DOHH2 (cell line): ENCODE results near the gene CDK6.

Experiments
- H3F3A ChIP-seq: fragments of 200-600 bp; sonication (generic), shearing (Covaris generic); 2 replicates; pipeline ENCODE4 v1.6.0; 2016; ENCODE audit warnings: antibody characterized with exemption, mild to moderate bottlenecking; ENCODE audit not compliant: control insufficient read depth, insufficient read depth
- H3K27ac ChIP-seq: fragments of 200-600 bp; sonication (generic); 2 replicates; pipeline ENCODE4 v1.5.1; 2014; ENCODE audit warnings: low read depth, mild to moderate bottlenecking, low read length, moderate library complexity
- H3K27me3 ChIP-seq: fragments of 200-600 bp; sonication (generic); 2 replicates; pipeline ENCODE4 v1.6.1; 2014; ENCODE audit warnings: mild to moderate bottlenecking, low read length, mixed read lengths; ENCODE audit not compliant: control insufficient read depth
- H3K36me3 ChIP-seq: fragments of 200-600 bp; sonication (generic); 2 replicates; pipeline ENCODE4 v1.6.1; 2014; ENCODE audit warnings: mild to moderate bottlenecking, low read length, moderate library complexity, mixed read lengths; ENCODE audit not compliant: control insufficient read depth
- H3K4me1 ChIP-seq: fragments of 200-600 bp; sonication (generic); 2 replicates; pipeline ENCODE4 v1.6.1; 2014; ENCODE audit warnings: mild to moderate bottlenecking, low read length, mixed read lengths; ENCODE audit not compliant: control insufficient read depth
- H3K4me2 ChIP-seq: fragments of 200-600 bp; sonication (generic); 2 replicates; pipeline ENCODE4 v1.6.0; 2014; ENCODE audit warnings: mild to moderate bottlenecking, low read length, moderate library complexity
- H3K4me3 ChIP-seq: fragments of 200-600 bp; sonication (generic); 2 replicates; pipeline ENCODE4 v1.5.1; 2014; ENCODE audit warnings: mild to moderate bottlenecking, low read length, mixed read lengths
- H3K79me2 ChIP-seq: fragments of 200-600 bp; sonication (generic); 2 replicates; pipeline ENCODE4 v1.6.1; 2014; ENCODE audit warnings: mild to moderate bottlenecking, low read length, mixed read lengths; ENCODE audit not compliant: control insufficient read depth
- H3K9me2 ChIP-seq: fragments of 200-600 bp; sonication (generic); replicated peaks from 2 replicates; pipeline ENCODE4 v1.6.1; 2014; ENCODE audit warnings: mild to moderate bottlenecking, low read length, mixed read lengths; ENCODE audit not compliant: control insufficient read depth
- H3K9me3 ChIP-seq: fragments of 200-600 bp; sonication (generic); 2 replicates; pipeline ENCODE4 v1.6.1; 2014; ENCODE audit warnings: antibody characterized with exemption, low read length, mixed read lengths; ENCODE audit not compliant: control insufficient read depth, insufficient read depth
- H4K20me1 ChIP-seq: fragments of 200-600 bp; sonication (generic); 2 replicates; pipeline ENCODE4 v1.6.0; 2014; ENCODE audit warnings: low read depth, mild to moderate bottlenecking, antibody characterized with exemption, low read length, moderate library complexity; ENCODE audit not compliant: control insufficient read depth, insufficient read depth
- EZH2phosphoT487 ChIP-seq: fragments of 200-600 bp; sonication (generic); IDR thresholded peaks from 2 replicates; pipeline ENCODE4 v1.6.1; 2017; ENCODE audit warnings: borderline replicate concordance, mild to moderate bottlenecking, antibody characterized with exemption, low read length, moderate library complexity, mixed read lengths
- TF ChIP-seq, protein P1 (sequence below): fragments of 200-600 bp; sonication (generic); IDR thresholded peaks from one replicate; pipeline ENCODE4 v1.5.1; 2014; ENCODE audit warnings: antibody characterized with exemption, mild to moderate bottlenecking, low read depth, low read length; ENCODE audit not compliant: poor library complexity, severe bottlenecking

Gene CDK6

GRCh38 chr7:92740134-92740533, 96.2 kb downstream of the CDK6 start:
- no peak overlapping the region for H3K4me2 ChIP-seq
- no peak overlapping the region for H3K27ac ChIP-seq
- H3K9me2 ChIP-seq = no peaks in the 10 kb centered on the region
- no peaks in the 10 kb centered on the region for H3K9me3 ChIP-seq
- no peaks in the 10 kb centered on the region for H3K27me3 ChIP-seq
- no peaks in the 10 kb centered on the region for H3F3A ChIP-seq
- no peaks in the 10 kb centered on the region for H4K20me1 ChIP-seq
- no peak overlapping the region for H3K4me3 ChIP-seq
- peaks cover 37% of the 10 kb centered on the region for H3K79me2 ChIP-seq
- peaks cover 2% of the 10 kb centered on the region; the same call in 1 of the 2 replicates for H3K36me3 ChIP-seq
- no peak for TF ChIP-seq EZH2phosphoT487
- TF ChIP-seq, protein P1, sequence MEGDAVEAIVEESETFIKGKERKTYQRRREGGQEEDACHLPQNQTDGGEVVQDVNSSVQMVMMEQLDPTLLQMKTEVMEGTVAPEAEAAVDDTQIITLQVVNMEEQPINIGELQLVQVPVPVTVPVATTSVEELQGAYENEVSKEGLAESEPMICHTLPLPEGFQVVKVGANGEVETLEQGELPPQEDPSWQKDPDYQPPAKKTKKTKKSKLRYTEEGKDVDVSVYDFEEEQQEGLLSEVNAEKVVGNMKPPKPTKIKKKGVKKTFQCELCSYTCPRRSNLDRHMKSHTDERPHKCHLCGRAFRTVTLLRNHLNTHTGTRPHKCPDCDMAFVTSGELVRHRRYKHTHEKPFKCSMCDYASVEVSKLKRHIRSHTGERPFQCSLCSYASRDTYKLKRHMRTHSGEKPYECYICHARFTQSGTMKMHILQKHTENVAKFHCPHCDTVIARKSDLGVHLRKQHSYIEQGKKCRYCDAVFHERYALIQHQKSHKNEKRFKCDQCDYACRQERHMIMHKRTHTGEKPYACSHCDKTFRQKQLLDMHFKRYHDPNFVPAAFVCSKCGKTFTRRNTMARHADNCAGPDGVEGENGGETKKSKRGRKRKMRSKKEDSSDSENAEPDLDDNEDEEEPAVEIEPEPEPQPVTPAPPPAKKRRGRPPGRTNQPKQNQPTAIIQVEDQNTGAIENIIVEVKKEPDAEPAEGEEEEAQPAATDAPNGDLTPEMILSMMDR = no peak
- no peaks in the 10 kb centered on the region for H3K4me1 ChIP-seq

- H4K20me1 ChIP-seq = no peaks in the 10 kb centered on the region
- H3K4me3 ChIP-seq = no peak overlapping the region
- TF ChIP-seq, protein P1 = no peak
- TF ChIP-seq EZH2phosphoT487 = no peak
- H3K9me2 ChIP-seq = no peaks in the 10 kb centered on the region
- H3K36me3 ChIP-seq = no peaks in the 10 kb centered on the region
- H3K79me2 ChIP-seq = peaks cover 35% of the 10 kb centered on the region
- H3K4me1 ChIP-seq = 0 out of 2 replicates have a peak, but pooled peaks cover 3% of the 10 kb centered on the region
- no peaks in the 10 kb centered on the region for H3K9me3 ChIP-seq
- H3K4me2 ChIP-seq = no peak overlapping the region
- H3K27ac ChIP-seq = no peak overlapping the region
- no peaks in the 10 kb centered on the region for H3K27me3 ChIP-seq
- no peaks in the 10 kb centered on the region for H3F3A ChIP-seq
Observed at GRCh38 chr7:92739091-92739490, 97.3 kb downstream of the CDK6 start.

DNA sequence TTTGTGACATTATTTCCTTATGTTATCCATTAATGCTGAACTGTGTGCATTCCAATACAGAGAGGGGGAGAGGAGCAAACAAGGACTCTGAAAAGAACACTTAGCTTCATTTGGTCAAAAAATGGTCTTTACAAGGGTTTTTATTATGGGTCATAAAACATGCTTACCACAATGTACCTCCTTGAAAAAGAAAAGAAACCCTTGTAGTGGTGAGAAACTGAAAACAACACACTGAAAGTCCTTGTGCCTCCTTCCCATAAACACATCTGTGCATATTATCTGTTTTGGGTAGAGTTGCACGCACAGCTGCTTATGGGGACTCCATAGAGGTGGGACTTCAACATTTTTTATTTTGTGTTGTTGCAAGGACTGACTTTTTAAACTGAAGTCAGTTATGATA, 98.7 kb downstream of the CDK6 start:
- no peaks in the 10 kb centered on the region for H4K20me1 ChIP-seq
- no peaks in the 10 kb centered on the region for H3K27me3 ChIP-seq
- H3F3A ChIP-seq = no peaks in the 10 kb centered on the region
- H3K4me1 ChIP-seq = peaks cover 12% of the 10 kb centered on the region
- H3K9me2 ChIP-seq = no peaks in the 10 kb centered on the region
- H3K4me2 ChIP-seq = no peak overlapping the region
- no peak overlapping the region for H3K4me3 ChIP-seq
- peaks cover 36% of the 10 kb centered on the region for H3K79me2 ChIP-seq
- H3K9me3 ChIP-seq = no peaks in the 10 kb centered on the region
- H3K36me3 ChIP-seq = no peaks in the 10 kb centered on the region
- TF ChIP-seq EZH2phosphoT487 = no peak
- TF ChIP-seq, protein P1 = no peak
- H3K27ac ChIP-seq = no peak overlapping the region
